ENCODE data around the gene SH3D19.

DNA sequence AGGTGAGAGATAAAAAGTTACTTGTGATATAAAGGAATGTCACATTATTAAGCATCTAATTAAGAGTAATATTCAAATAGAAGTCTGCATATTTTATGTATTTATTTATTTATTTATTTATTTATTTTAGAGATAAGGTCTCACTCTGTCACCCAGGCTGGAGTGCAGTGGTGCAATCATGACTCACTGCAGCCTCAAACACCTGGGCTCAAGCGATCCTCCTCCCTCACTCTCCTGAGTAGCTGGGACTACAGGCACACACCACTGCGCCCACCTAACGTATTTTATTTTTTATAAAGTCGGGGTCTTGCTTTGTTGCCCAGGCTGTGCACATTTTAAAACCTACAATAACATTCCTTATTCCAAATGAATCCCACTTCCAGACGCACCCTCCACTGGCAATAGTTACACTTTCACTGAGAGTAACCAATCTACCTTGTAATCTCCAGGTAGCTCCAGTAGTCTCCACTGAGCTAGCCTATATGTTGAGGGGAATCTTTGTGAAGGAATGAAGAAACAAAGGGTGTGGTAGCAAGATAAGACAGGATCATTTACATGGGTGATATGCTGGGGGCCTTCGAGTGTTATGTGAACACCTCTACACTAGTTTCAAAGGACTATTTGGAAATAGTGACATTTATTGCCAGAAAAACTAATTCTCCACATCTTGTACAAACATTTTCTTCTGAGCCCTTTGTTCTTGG is 11.9 kb downstream of the SH3D19 start:
- TF ChIP-seq, protein P1, sequence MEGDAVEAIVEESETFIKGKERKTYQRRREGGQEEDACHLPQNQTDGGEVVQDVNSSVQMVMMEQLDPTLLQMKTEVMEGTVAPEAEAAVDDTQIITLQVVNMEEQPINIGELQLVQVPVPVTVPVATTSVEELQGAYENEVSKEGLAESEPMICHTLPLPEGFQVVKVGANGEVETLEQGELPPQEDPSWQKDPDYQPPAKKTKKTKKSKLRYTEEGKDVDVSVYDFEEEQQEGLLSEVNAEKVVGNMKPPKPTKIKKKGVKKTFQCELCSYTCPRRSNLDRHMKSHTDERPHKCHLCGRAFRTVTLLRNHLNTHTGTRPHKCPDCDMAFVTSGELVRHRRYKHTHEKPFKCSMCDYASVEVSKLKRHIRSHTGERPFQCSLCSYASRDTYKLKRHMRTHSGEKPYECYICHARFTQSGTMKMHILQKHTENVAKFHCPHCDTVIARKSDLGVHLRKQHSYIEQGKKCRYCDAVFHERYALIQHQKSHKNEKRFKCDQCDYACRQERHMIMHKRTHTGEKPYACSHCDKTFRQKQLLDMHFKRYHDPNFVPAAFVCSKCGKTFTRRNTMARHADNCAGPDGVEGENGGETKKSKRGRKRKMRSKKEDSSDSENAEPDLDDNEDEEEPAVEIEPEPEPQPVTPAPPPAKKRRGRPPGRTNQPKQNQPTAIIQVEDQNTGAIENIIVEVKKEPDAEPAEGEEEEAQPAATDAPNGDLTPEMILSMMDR (IDR thresholded peaks at IDR 0.05) = no peak
- TF ChIP-seq EP300 (IDR thresholded peaks at IDR 0.05; ENCODE audit: low read depth) = no peak

Data from transverse colon (tissue), 3 donors.